HCT116 (cell line): ENCODE data around the gene UBAC2. TPM values are rescaled to one million over a fixed set of nuclear protein-coding genes. Genes with fewer than 3 reads are reported as not detected.

Experiments used
- ATAC-seq: fragments of 200-7000 bp; cut with Tn5 transposase; 2 replicates; pipeline ENCODE4 v1.9.1; 2020; ENCODE audit warnings: mild to moderate bottlenecking, moderate library complexity
- BruUV-seq: library from RNA; stranded (reverse); fragments of 400-500 nt; replicated peaks from 2 replicates; lab custom pipeline; 2021; lab: Mats Ljungman, UMichigan
- CTCF ChIA-PET: fragments of 300-600 bp; sonication (Branson Sonifier 250); formaldehyde crosslinking; loops from one replicate; lab custom pipeline; 2021; ENCODE audit warnings: antibody characterized with exemption; lab: Charles Lee
- POLR2A ChIA-PET: fragments of 300-600, 350-600 bp; sonication (Branson Sonifier 250); formaldehyde crosslinking; loops from one replicate; lab custom pipeline; 2021; ENCODE audit warnings: antibody characterized with exemption; lab: Charles Lee
- RAD21 ChIA-PET, 2 experiments: fragments of 300-600 bp; sonication (Branson Sonifier 250); formaldehyde crosslinking; loops; one replicate each; lab custom pipeline; 2023; ENCODE audit warnings: low total read pairs in 2 of 2; ENCODE audit not compliant: uncharacterized antibody in 2 of 2, unreplicated experiment in 2 of 2, low non-redundant PET in 1 of 2; lab: Charles Lee
- DNase-seq: peaks from one replicate; pipeline ENCODE4 v3.0.0-alpha.2; 2010; ENCODE audit warnings: low read depth, low spot score
- H2AFZ ChIP-seq: fragments of 200-600 bp; shearing (Covaris generic), sonication (generic); 2 replicates; pipeline ENCODE4 v1.6.1; 2017; ENCODE audit warnings: low read depth, mixed run types, mixed read lengths, antibody characterized with exemption, low read length; ENCODE audit not compliant: poor library complexity, severe bottlenecking
- H3K27ac ChIP-seq: 2 replicates; pipeline ENCODE4 v1.5.1; 2012; ENCODE audit warnings: low read depth, low read length
- H3K27me3 ChIP-seq: fragments of 200-600 bp; sonication (generic); 2 replicates; pipeline ENCODE4 v1.6.1; 2016; ENCODE audit warnings: mixed run types, low read length, mixed read lengths; ENCODE audit not compliant: insufficient read depth
- H3K36me3 ChIP-seq, 2 experiments: fragments of 200-500 bp in 1 of 2; fragments of 200-600 bp in 1 of 2; sonication (Bioruptor generic) in 1 of 2; sonication (generic) in 1 of 2; 2 replicates each; pipeline versions ENCODE4 v1.5.1 to v1.6.1; 2014 to 2016; ENCODE audit warnings: low read length in 2 of 2, inconsistent platforms in 1 of 2, mixed read lengths in 1 of 2, mixed run types in 1 of 2; ENCODE audit not compliant: insufficient read depth in 2 of 2, control insufficient read depth in 1 of 2
- H3K4me1 ChIP-seq, 2 experiments: fragments of 200-600 bp in 1 of 2; sonication (generic) in 1 of 2; 2 replicates each; pipeline versions ENCODE4 v1.5.1 to v1.6.1; 2012 to 2017; ENCODE audit warnings: low read length in 2 of 2, inconsistent platforms in 1 of 2, mild to moderate bottlenecking in 1 of 2, mixed read lengths in 1 of 2, mixed run types in 1 of 2, moderate library complexity in 1 of 2; ENCODE audit not compliant: insufficient read depth in 2 of 2, control insufficient read depth in 1 of 2
- H3K4me2 ChIP-seq: fragments of 200-600 bp; sonication (generic); 2 replicates; pipeline ENCODE4 v1.6.1; 2017; ENCODE audit warnings: mixed run types, low read length, mixed read lengths
- H3K4me3 ChIP-seq, 2 experiments: fragments of 200-600 bp in 1 of 2; sonication (generic) in 1 of 2; replicated peaks in 1 of 2; 2 replicates each; pipeline ENCODE4 v1.5.1; 2011 to 2016; ENCODE audit warnings: low read length in 2 of 2, control low read depth in 1 of 2, low read depth in 1 of 2, mild to moderate bottlenecking in 1 of 2, mixed read lengths in 1 of 2, mixed run types in 1 of 2
- H3K79me2 ChIP-seq: fragments of 200-600 bp; sonication (generic); 2 replicates; pipeline ENCODE4 v1.6.1; 2017; ENCODE audit warnings: mild to moderate bottlenecking, mixed run types, low read length, moderate library complexity, mixed read lengths; ENCODE audit not compliant: insufficient read depth
- H3K9ac ChIP-seq: fragments of 200-600 bp; sonication (generic); 2 replicates; pipeline ENCODE4 v1.6.1; 2016; ENCODE audit warnings: low read length, mixed read lengths
- H3K9me2 ChIP-seq: fragments of 200-600 bp; sonication (generic), shearing (Covaris generic); 2 replicates; pipeline ENCODE4 v1.6.1; 2017; ENCODE audit warnings: mixed run types, mild to moderate bottlenecking, moderate library complexity; ENCODE audit not compliant: insufficient read depth
- H3K9me3 ChIP-seq, 2 experiments: fragments of 200-500 bp in 1 of 2; fragments of 200-600 bp in 1 of 2; sonication (Bioruptor generic) in 1 of 2; sonication (generic) in 1 of 2; 2 replicates each; pipeline ENCODE4 v1.6.1; 2014 to 2017; ENCODE audit warnings: low read length in 2 of 2, mixed read lengths in 2 of 2, inconsistent platforms in 1 of 2, low read depth in 1 of 2, mild to moderate bottlenecking in 1 of 2, mixed run types in 1 of 2, moderate library complexity in 1 of 2; ENCODE audit not compliant: control insufficient read depth in 1 of 2, insufficient read depth in 1 of 2
- H4K20me1 ChIP-seq: fragments of 200-600 bp; sonication (generic), shearing (Covaris generic); 2 replicates; pipeline ENCODE4 v1.6.1; 2017; ENCODE audit warnings: mixed run types, mild to moderate bottlenecking, moderate library complexity; ENCODE audit not compliant: insufficient read depth
- ATF3 ChIP-seq: IDR thresholded peaks from 2 replicates; pipeline ENCODE4 v1.6.1; 2012
- CEBPB ChIP-seq: IDR thresholded peaks from 2 replicates; pipeline ENCODE4 v1.6.1; 2012; ENCODE audit warnings: low read depth
- ELF1 ChIP-seq: IDR thresholded peaks from 2 replicates; pipeline ENCODE4 v1.6.1; 2012; ENCODE audit warnings: low read depth, borderline replicate concordance
- JUND ChIP-seq: IDR thresholded peaks from 2 replicates; pipeline ENCODE4 v1.6.1; 2012
- POLR2A ChIP-seq: IDR thresholded peaks from 2 replicates; pipeline ENCODE4 v1.7.0; 2011; ENCODE audit warnings: borderline replicate concordance; ENCODE audit not compliant: insufficient read depth, insufficient read length; ENCODE audit errors: extremely low read depth
- SIN3A ChIP-seq: IDR thresholded peaks from 2 replicates; pipeline ENCODE4 v1.6.1; 2012; ENCODE audit warnings: low read depth
- TCF7L2 ChIP-seq: IDR thresholded peaks from 2 replicates; pipeline ENCODE4 v1.7.0; 2011; ENCODE audit warnings: borderline replicate concordance, inconsistent platforms; ENCODE audit not compliant: insufficient read depth, insufficient read length; ENCODE audit errors: extremely low read depth
- YY1 ChIP-seq: IDR thresholded peaks from 2 replicates; pipeline ENCODE4 v1.6.1; 2011; ENCODE audit warnings: low read length, low read depth, moderate library complexity, mild to moderate bottlenecking; ENCODE audit not compliant: insufficient replicate concordance; ENCODE audit errors: extremely low read depth
- ZBTB33 ChIP-seq: IDR thresholded peaks from 2 replicates; pipeline ENCODE4 v1.6.1; 2011; ENCODE audit warnings: mild to moderate bottlenecking, low read length, moderate library complexity; ENCODE audit not compliant: insufficient replicate concordance; ENCODE audit errors: extremely low read depth
- ZFX ChIP-seq: fragments of 450-650 bp; IDR thresholded peaks from 2 replicates; pipeline ENCODE4 v1.6.1; 2017
- ZNF274 ChIP-seq: fragments of 200-500 bp; sonication (Bioruptor generic); IDR thresholded peaks from 2 replicates; pipeline ENCODE4 v1.6.1; 2014; ENCODE audit warnings: mild to moderate bottlenecking, low read depth, low read length, inconsistent platforms
- intact Hi-C: fragments of 100-400 bp; cut with micrococcal nuclease; formaldehyde crosslinking; loops from 2 replicates; pipeline ENCODE4 v1.10.0; 2022
- total RNA-seq: library from RNA; stranded (reverse); gene quantifications from one replicate; pipeline ENCODE4 v1.2.1, GENCODE V29; 2021; ENCODE audit not compliant: unreplicated experiment

The UBAC2 gene
- total RNA-seq, 1 experiment from 2014 or later = 67.4 TPM

GRCh38 chr13:99164226-99164625 is 36.4 kb upstream of the UBAC2 start:
- CTCF ChIA-PET = no interaction called here
- intact Hi-C loops = no loop called here
- no peak for TF ChIP-seq ZBTB33
- no peak for TF ChIP-seq CEBPB
- TF ChIP-seq ELF1 = no peak
- TF ChIP-seq ZNF274 = no peak
- TF ChIP-seq ATF3 = no peak
- no peak for TF ChIP-seq YY1
- TF ChIP-seq TCF7L2 = no peak
- TF ChIP-seq SIN3A = no peak
- no peak for TF ChIP-seq ZFX
- no peak for TF ChIP-seq POLR2A
- no peak for TF ChIP-seq JUND
- Histone ChIP-seq H3K9ac (no peak overlapping the region), H3K4me1 (no peaks in the 10 kb centered on the region), H3K27me3 (no peaks in the 10 kb centered on the region), H3K27ac (no peak overlapping the region), H3K4me3 (no peak overlapping the region), H3K4me2 (no peak overlapping the region), H3K79me2 (no peaks in the 10 kb centered on the region), H2AFZ (no peak overlapping the region), H3K9me3 (no peaks in the 10 kb centered on the region), H3K9me2 (no peaks in the 10 kb centered on the region), H4K20me1 (no peaks in the 10 kb centered on the region), H3K36me3 (no peaks in the 10 kb centered on the region)
- RAD21 ChIA-PET = no interaction called here
- POLR2A ChIA-PET = no interaction called here
- DNase-seq (no peak), ATAC-seq (no peak)
- BruUV-seq = no TSS peak
